Measurements from ENCODE around the gene MSI2. TPM values are rescaled to one million over a fixed set of nuclear protein-coding genes. Genes with fewer than 3 reads are reported as not detected.

Gene MSI2
- total RNA-seq, 1 experiment from 2014 or later, result 61.2 TPM

- no peak for DNase-seq (ENCODE audit: low spot score)
Observed at GRCh38 chr17:57315061-57316015, 59.0 kb downstream of the MSI2 start.

DNA sequence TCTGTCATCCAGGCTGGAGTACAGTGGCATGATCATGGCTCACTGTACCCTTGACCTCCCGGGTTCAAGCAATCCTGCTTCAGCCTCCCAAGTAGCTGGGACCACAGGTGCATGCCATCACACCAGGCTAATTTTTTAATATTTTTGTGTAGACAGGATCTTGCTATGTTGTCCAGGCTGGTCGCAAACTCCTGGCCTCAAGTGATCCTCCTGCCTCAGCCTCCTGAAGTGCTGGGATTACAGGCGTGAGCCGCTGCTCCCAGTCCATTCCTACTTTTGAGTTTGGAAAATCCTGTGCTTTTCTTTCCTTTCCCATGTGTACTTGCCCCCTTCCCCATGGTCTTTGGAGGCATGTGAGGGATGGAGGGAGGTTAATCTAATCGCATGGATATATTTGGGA lies 60.0 kb downstream of the MSI2 start:
- no peak for DNase-seq (ENCODE audit: low spot score)

DNA sequence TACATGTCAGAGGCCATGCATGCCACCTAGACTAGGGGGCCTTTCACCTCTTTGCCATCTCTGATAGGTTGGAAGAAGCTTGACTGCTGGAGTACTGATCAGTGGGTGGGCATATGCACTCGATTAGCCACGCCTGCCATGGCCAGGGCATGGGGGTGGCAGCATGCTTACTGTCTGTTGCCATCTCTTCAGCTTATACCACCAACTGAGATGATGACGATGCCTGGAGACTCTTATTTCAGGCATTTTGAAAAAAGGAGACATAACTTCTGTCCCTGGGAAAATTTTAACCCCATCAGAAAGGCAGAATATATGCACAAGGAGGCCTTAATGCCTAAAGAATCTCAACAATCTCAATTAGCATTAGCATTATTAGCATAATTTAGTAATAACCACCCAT lies 60.8 kb downstream of the MSI2 start:
- no peak for DNase-seq (ENCODE audit: low spot score)

GRCh38 chr17:57318913-57319312 lies 62.6 kb downstream of the MSI2 start:
- no peak for DNase-seq (ENCODE audit: low spot score)

GRCh38 chr17:57319806-57320205 lies 63.5 kb downstream of the MSI2 start:
- DNase-seq (ENCODE audit: low spot score), result no peak

DNA sequence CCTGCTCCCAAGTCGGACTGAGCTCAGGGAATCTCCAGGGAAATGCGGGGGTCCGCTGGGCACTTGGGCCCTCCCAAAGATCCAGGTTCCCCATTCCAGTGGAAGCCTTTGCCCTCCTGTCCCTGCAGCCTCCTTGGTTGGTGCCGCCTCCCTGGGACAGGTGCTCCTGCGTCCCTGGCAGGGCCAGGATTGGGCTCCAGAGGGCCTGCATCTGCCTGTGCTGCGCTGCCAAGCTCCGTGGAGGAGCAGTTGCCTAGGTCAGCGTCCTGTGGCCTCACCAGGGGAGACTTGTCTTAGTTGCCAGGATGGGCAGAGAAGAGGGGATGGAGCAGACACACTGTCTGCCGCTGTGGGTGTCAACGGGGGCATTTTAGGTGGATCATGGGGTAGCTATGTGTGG lies 67.1 kb downstream of the MSI2 start:
- DNase-seq (ENCODE audit: low spot score), result no peak

DNA sequence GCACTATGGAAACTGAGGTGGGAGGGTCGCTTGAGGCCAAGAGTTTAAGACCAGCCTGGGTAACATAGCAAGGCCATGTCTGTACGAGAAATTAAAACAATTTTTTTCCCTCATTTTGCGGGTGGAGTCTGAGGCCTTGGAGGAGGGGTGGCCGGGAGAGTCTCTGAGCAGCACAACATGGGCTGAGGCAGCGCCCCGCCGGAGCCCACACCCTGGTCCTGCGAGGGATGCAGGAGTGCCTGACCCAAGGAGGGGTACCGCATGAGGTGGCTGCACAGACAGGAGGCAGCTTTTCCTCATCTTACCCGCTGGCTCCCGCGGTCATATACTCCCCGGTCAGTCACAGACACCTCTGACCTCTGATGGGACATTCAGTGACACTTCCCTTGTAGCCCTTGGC lies 67.7 kb downstream of the MSI2 start:
- DNase-seq (ENCODE audit: low spot score), result no peak

DNA sequence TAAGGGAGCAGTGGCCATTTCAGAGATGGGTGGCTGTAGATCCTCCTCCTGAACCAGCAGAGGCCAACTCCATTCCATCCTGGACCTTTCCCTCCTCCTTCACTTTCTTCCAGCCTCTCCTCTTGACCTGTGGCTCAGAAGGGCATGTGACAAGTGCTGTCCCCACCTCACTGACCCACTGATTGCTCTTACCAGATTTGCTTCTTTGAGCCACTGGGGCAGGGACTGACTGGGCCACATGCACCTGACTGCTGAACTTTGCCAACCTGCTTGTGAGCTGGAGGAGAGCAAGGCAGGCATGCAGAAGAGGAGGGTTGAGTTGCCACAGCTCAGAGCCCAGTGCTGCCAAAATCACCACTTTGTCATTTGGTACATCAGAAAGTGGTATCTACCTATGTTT lies 68.3 kb downstream of the MSI2 start:
- DNase-seq (ENCODE audit: low spot score), result no peak

DNA sequence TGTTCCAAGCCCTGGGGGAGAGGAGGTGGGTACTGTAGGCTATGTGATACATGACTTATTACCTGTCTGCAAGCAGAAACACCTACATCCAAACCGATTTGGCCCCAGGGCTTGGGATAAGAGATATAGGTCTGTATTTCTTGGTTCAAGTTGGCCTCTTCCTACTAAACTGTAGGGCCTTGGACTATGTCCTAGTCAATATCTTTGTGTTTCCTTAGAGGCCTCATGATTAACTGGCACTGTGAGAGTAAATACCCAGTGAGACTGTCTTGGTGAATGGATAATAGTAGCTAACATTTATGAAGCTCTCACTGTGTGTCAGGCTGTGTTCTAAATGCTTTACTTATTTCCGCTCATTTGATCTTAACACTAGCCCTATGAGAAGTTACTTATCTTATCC lies 70.0 kb downstream of the MSI2 start:
- no peak for DNase-seq (ENCODE audit: low spot score)

GRCh38 chr17:57326764-57327163 lies 70.4 kb downstream of the MSI2 start:
- DNase-seq (ENCODE audit: low spot score), result no peak

DNA sequence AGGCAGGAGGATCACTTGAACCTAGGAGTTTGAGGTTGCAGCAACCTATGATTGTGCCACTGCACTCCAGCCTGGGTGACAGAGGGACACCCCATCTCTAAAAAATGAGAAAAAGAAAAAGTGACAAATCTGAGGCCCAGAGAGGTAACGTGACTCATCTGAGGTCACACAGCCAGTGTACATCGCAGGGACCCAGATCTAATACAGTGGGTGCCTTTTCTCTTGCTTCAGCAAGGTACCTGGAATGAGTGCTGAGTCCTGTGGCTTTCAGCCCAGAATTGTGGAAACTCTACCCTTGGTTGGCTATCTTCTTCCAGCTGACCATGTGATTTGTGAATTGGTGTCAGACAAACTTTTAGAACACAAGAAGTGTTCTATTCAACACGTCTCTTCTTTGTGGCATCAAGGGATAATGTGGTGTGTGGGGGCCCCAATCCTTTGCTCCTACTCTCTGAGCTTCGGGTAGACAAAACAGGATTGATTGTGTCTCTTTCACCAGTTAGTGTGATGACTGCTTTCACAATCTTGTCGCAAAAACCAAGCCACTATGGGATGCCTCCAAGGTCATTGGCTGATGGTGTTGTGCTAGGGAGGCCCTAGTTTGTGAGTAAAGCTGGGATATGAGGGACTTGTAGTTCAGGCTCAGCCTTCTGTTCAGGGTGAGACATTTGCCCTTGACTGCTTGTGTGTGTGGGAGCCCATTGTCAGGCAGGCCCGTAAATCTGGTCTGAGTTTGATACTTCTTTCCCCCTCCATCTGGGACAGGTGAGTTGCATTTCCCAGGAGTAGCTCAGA lies 71.0 kb downstream of the MSI2 start:
- no peak for DNase-seq (ENCODE audit: low spot score)

GRCh38 chr17:57328109-57328882 lies 72.0 kb downstream of the MSI2 start:
- DNase-seq (ENCODE audit: low spot score), result no peak

DNA sequence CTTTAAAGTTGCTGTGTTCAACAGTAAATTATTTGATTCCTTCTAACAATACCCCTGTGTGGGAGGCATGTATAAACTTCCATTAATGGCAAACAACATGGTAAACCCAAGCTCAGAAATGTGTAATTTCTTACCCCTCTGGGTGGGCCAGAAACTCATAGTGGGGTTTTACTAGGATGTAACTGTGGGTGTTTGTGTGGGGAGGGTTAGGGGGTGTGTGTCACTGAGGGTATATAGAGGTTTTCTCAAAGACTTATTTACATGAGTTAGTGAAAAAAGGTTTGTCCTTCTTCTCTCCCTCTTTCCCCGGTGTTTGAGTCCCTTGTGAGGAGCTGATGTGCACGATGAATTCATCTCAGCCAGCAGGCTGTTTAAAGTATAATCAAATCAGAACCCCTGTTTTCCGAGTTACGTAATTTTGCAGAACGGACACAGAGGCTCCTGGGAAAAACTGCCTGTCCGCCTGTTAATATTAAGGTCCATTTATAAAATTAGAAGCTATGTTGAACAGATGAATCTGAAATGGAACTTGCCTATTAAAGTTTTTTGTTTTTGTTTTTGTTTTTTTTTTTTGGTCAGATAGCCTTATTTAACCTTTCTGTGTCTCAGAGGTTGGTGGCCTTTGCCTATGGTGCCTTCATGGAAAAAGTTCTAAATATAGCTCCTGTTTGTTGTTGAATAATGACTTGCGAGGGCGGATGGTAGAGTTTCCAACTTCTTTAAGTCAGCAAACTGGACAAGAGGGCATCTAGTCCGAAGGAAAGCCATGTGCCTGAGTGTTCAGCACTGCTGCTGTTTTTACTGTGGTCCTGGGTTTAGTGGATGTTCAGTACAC lies 73.3 kb downstream of the MSI2 start:
- DNase-seq (ENCODE audit: low spot score), result no peak

- no peak for DNase-seq (ENCODE audit: low spot score)
Observed at GRCh38 chr17:57330587-57330986, 74.3 kb downstream of the MSI2 start.

DNA sequence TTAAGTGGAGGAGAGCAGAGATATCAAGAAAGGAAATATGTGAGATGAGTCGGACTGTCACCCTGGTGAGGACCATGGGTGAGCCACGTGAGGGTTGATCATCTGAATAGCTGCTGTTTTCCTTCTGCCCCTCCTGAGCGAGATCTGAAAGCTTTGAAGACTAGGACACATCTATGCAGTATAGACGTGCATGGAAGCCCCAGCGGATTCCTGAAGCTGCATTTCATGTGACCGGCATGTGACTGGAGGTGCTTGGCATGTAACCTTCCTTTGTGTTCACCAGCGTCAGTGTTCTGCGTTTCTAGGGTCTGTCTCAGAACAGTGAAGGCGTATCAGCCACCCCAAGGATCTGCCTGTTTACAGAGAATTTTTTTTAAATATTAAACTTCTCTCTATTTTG lies 75.1 kb downstream of the MSI2 start:
- no peak for DNase-seq (ENCODE audit: low spot score)

GRCh38 chr17:57332501-57332900 lies 76.2 kb downstream of the MSI2 start:
- DNase-seq (ENCODE audit: low spot score), result no peak

DNA sequence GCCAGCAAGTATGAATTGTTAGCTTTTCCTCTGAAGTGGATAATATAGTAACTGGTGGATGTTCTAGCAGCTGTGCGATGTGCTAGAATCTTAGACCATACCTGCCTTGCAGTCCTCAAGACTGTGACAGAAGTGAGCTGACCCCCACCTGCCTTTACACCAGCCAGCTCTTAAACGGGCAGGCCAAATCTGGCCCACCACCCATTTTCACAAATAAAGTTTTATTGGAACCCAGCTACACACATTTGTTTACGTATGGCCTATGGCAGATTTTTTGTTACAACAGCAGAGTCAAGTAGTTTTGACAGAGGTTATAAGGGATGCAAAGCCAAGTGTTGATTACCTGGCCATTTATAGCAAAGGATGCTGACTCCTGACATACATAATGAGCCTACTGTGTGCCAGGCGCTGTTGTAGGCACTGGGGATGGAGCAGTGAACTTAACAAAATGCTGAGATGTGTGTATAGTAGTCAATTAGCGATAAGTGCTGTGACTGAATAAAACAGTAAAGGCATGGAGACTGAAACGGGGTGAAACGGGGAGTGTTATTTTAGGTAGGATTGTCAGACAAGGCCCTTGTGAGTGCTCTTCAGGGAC lies 79.0 kb downstream of the MSI2 start:
- no peak for DNase-seq (ENCODE audit: low spot score)

- DNase-seq (ENCODE audit: low spot score), result no peak
Observed at GRCh38 chr17:57337390-57337789, 81.1 kb downstream of the MSI2 start.

GRCh38 chr17:57338257-57338914 lies 82.1 kb downstream of the MSI2 start:
- no peak for DNase-seq (ENCODE audit: low spot score)
